ENCODE data around the gene LCN2. TPM values are rescaled to one million over a fixed set of nuclear protein-coding genes. Genes with fewer than 3 reads are reported as not detected.

LCN2 gene
- total RNA-seq, 3 donors from 2014 or later (not counting 1 experiment from before 2014, with no cell fraction given): 0.82 to 0.99 TPM; not detected in 1

DNA sequence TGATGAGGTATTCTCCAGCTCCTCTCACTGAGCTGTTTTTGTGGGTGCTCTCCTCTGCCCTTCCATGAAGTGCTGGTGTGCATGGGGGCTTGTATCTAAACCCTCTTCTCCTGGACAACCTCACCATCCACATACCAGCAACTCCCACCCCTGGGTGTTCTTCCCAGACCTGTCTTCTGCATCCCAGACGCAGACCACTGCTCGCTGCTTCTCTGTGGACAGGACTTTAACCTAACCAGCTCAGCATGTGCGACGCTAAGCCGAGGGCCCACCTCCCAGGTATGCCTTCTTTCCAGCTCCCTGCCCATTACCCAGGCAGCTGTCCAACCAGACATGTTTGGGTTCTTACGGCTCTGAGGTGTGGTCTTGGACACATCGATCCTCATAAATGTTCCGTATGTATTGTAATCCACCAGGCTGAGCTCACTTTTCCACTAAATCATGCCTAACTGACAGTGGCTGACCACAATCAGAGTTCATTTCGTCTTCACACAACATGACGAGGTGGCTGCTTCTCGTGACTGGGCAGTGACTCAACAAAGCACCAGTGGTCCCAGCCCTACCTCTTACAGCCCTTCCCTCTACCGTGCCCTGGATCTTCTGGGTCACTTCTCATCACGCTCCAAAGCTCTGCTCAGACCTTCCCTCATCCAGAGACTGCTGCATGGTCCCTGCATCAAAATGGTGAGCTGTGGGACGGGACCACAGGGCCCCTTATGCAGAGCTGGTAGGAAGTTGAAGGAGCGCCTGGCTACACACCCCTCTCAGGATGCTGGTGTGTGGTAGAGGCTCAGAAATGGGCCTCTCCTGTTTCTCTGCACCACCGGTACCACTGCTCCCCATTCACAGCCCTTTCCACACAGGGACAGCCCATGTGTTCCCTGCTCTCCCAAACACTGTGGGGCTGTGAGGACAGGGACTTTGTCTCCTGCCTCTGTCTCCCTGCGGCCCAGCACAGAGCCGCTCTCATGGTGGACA, 12.1 kb upstream of the LCN2 start:
- no peak for DNase-seq
- H3K27ac Mint-ChIP-seq: no peak overlapping the region

DNA sequence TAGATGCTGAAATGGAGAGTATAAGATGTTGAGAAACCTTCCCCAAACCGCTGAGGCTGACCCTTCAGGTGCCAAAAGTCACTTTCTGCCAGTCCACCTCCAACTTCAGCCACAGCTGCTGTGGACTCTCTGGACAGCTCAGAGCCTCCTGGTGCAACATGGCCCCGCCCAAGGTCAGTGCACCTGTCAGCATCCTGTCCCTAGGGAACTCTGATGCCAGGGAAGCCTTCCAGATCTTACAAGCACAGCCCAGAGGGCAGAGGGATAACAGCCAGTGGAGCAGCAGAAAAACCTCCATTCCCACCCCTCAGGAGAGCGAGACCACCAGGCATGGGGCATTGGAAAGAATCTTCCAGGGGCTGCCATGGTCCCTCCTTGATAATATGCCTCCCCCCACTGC, 11.3 kb upstream of the LCN2 start:
- Histone ChIP-seq H3K27me3 (ENCODE audit: control insufficient read depth, insufficient read depth, low read length) (no peaks in the 10 kb centered on the region), H3K4me3 (ENCODE audit: low read length) (no peak overlapping the region), H3K9me3 (ENCODE audit: control insufficient read depth, insufficient read depth, low read length) (no peaks in the 10 kb centered on the region), H3K36me3 (ENCODE audit: control insufficient read depth, insufficient read depth, low read length) (no peaks in the 10 kb centered on the region), H3K27ac (ENCODE audit: low read length) (no peak overlapping the region), H3K4me1 (ENCODE audit: control insufficient read depth, insufficient read depth, low read length) (no peaks in the 10 kb centered on the region)
- DNase-seq: no peak
- ATAC-seq: no peak
- H3K36me3 Mint-ChIP-seq: no peaks in the 10 kb centered on the region
- WGBS (ENCODE audit: insufficient coverage): 88% methylated on average over 3 of the region's 3 CpGs
- H3K27me3 Mint-ChIP-seq (ENCODE audit: low read depth in 2 of 2): peaks cover 21 to 25% of the 10 kb centered on the region in 2 donors
- H3K4me1 Mint-ChIP-seq: no peaks in the 10 kb centered on the region
- H3K9me3 Mint-ChIP-seq: no peaks in the 10 kb centered on the region
- no peak overlapping the region for H3K27ac Mint-ChIP-seq
- TF ChIP-seq, protein P1, sequence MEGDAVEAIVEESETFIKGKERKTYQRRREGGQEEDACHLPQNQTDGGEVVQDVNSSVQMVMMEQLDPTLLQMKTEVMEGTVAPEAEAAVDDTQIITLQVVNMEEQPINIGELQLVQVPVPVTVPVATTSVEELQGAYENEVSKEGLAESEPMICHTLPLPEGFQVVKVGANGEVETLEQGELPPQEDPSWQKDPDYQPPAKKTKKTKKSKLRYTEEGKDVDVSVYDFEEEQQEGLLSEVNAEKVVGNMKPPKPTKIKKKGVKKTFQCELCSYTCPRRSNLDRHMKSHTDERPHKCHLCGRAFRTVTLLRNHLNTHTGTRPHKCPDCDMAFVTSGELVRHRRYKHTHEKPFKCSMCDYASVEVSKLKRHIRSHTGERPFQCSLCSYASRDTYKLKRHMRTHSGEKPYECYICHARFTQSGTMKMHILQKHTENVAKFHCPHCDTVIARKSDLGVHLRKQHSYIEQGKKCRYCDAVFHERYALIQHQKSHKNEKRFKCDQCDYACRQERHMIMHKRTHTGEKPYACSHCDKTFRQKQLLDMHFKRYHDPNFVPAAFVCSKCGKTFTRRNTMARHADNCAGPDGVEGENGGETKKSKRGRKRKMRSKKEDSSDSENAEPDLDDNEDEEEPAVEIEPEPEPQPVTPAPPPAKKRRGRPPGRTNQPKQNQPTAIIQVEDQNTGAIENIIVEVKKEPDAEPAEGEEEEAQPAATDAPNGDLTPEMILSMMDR (IDR thresholded peaks at IDR 0.05): no peak
- intact Hi-C loops (cut with micrococcal nuclease): no loop called here
- H3K4me3 Mint-ChIP-seq: no peak overlapping the region

More for the DNA sequence above, 12.1 kb upstream of the LCN2 start:
- Mint-ChIP-seq H3K9me3 (no peaks in the 10 kb centered on the region), H3K36me3 (no peaks in the 10 kb centered on the region), H3K4me1 (no peaks in the 10 kb centered on the region), H3K4me3 (no peak overlapping the region), H3K27me3 (ENCODE audit: low read depth in 2 of 2) (peaks cover 27 to 28% of the 10 kb centered on the region in 2 donors)
- Histone ChIP-seq H3K27me3 (ENCODE audit: control insufficient read depth, insufficient read depth, low read length) (no peaks in the 10 kb centered on the region), H3K27ac (ENCODE audit: low read length) (no peak overlapping the region), H3K4me1 (ENCODE audit: control insufficient read depth, insufficient read depth, low read length) (no peaks in the 10 kb centered on the region), H3K9me3 (ENCODE audit: control insufficient read depth, insufficient read depth, low read length) (no peaks in the 10 kb centered on the region), H3K4me3 (ENCODE audit: low read length) (no peak overlapping the region), H3K36me3 (ENCODE audit: control insufficient read depth, insufficient read depth, low read length) (no peaks in the 10 kb centered on the region)
- intact Hi-C loops (cut with micrococcal nuclease): no loop called here
- 84% methylated on average over 17 of the region's 18 CpGs for WGBS (ENCODE audit: insufficient coverage)
- TF ChIP-seq, protein P1 (IDR thresholded peaks at IDR 0.05): no peak
- ATAC-seq: no peak

DNA sequence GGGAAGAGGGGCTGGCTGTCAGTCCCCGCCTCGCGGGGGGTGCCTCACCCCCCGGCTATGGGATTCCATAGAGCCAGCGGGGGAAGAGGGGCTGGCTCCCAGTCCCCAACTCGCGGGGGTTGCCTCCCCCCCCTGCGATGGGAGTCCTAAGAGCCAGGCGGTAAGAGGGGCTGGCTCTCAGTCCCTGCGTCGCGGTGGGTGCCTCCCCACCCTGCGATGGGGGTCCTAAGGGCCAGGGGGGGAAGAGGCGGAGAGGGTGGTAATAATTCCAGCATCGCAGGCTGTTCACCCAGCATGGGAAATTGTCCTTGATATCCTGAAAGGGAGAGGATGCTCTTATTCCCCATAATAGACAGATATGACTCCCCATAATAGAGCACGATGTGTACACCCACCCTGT, 9.6 kb upstream of the LCN2 start:
- no peak for DNase-seq
- intact Hi-C loops (cut with micrococcal nuclease): no loop called here
- H3K36me3 ChIP-seq (ENCODE audit: control insufficient read depth, insufficient read depth, low read length): no peaks in the 10 kb centered on the region
- H3K36me3 Mint-ChIP-seq: no peaks in the 10 kb centered on the region
- no peak for ATAC-seq
- no peak overlapping the region for H3K4me3 ChIP-seq (ENCODE audit: low read length)
- H3K9me3 Mint-ChIP-seq: no peaks in the 10 kb centered on the region
- no peak overlapping the region for H3K4me3 Mint-ChIP-seq
- no peak overlapping the region for H3K27ac ChIP-seq (ENCODE audit: low read length)
- no peaks in the 10 kb centered on the region for H3K4me1 Mint-ChIP-seq
- TF ChIP-seq, protein P1 (IDR thresholded peaks at IDR 0.05): no peak
- no peaks in the 10 kb centered on the region for H3K27me3 ChIP-seq (ENCODE audit: control insufficient read depth, insufficient read depth, low read length)
- H3K4me1 ChIP-seq (ENCODE audit: control insufficient read depth, insufficient read depth, low read length): no peaks in the 10 kb centered on the region
- H3K9me3 ChIP-seq (ENCODE audit: control insufficient read depth, insufficient read depth, low read length): no peaks in the 10 kb centered on the region
- H3K27me3 Mint-ChIP-seq (ENCODE audit: low read depth in 2 of 2): peaks cover 10 to 12% of the 10 kb centered on the region in 2 donors
- 92% methylated on average over 4 of the region's 16 CpGs for WGBS (ENCODE audit: insufficient coverage)
- no peak overlapping the region for H3K27ac Mint-ChIP-seq

Data from natural killer cell (primary cell).